ENCODE measurements around the gene PREX1.

DNA sequence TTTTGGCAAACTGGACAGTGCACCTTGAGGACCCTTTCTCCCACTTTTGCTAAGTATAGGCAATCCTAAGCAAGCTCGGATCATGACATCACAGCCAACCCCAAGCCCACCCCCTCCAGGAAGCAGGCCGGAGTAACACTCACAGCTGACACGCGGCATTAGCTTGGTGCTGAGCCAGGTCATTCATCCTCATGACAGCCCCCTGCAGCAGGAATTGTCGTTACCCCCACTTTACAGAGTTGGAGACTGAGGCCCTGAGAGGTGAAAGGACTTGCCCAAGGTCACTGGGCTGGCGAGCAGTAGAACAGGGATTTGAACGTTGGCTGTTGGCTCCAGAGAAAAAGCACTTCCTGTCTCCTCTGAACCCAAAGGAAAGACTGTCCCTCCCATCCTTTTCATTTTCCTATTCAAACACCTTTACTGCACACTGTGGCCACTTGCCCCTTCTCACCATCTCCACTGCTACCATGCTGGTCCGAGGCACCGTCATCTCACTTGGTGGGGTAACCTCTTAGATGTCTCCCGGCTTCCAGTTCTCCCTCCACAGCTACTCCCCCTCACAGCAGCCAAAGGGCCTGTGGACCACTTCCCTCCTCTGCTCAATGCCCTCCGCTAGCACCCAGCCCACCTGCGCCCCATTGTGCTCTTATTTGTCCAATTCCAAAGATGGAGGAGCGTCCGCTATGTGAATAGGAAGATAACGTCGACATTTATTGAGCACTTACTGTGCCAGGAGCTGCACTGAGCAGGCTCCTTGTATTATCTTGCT, 84.7 kb downstream of the PREX1 start:
- no peak for TF ChIP-seq POLR2A (IDR thresholded peaks at IDR 0.05)
- TF ChIP-seq, protein P1, sequence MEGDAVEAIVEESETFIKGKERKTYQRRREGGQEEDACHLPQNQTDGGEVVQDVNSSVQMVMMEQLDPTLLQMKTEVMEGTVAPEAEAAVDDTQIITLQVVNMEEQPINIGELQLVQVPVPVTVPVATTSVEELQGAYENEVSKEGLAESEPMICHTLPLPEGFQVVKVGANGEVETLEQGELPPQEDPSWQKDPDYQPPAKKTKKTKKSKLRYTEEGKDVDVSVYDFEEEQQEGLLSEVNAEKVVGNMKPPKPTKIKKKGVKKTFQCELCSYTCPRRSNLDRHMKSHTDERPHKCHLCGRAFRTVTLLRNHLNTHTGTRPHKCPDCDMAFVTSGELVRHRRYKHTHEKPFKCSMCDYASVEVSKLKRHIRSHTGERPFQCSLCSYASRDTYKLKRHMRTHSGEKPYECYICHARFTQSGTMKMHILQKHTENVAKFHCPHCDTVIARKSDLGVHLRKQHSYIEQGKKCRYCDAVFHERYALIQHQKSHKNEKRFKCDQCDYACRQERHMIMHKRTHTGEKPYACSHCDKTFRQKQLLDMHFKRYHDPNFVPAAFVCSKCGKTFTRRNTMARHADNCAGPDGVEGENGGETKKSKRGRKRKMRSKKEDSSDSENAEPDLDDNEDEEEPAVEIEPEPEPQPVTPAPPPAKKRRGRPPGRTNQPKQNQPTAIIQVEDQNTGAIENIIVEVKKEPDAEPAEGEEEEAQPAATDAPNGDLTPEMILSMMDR (IDR thresholded peaks at IDR 0.05): no peak
